Measurements from ENCODE around the gene ADAMTSL5. TPM values are rescaled to one million over a fixed set of nuclear protein-coding genes. Genes with fewer than 3 reads are reported as not detected.

The ADAMTSL5 gene
- total and polyA plus RNA-seq, 2 donors (not counting 1 experiment from before 2014, with no cell fraction given) = 3.1 to 4.7 TPM

GRCh38 chr19:1471010-1471514 is 41.8 kb downstream of the ADAMTSL5 start:
- peaks cover 50% of the 10 kb centered on the region for H3K27me3 ChIP-seq (ENCODE audit: control insufficient read depth, insufficient read depth, low read length)
- DNase-seq (ENCODE audit: low read depth in 2 of 2) = no peak
- TF ChIP-seq, protein P1, sequence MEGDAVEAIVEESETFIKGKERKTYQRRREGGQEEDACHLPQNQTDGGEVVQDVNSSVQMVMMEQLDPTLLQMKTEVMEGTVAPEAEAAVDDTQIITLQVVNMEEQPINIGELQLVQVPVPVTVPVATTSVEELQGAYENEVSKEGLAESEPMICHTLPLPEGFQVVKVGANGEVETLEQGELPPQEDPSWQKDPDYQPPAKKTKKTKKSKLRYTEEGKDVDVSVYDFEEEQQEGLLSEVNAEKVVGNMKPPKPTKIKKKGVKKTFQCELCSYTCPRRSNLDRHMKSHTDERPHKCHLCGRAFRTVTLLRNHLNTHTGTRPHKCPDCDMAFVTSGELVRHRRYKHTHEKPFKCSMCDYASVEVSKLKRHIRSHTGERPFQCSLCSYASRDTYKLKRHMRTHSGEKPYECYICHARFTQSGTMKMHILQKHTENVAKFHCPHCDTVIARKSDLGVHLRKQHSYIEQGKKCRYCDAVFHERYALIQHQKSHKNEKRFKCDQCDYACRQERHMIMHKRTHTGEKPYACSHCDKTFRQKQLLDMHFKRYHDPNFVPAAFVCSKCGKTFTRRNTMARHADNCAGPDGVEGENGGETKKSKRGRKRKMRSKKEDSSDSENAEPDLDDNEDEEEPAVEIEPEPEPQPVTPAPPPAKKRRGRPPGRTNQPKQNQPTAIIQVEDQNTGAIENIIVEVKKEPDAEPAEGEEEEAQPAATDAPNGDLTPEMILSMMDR (conservative IDR thresholded peaks at IDR 0.05 in 1 of 2, IDR thresholded peaks at IDR 0.05 in 1 of 2; ENCODE audit: low read depth in 1 of 2, low read length in 2 of 2) = no peak
- TF ChIP-seq EZH2 (IDR thresholded peaks at IDR 0.05; ENCODE audit: low read length, missing control alignments) = peak; percentile 25

DNA sequence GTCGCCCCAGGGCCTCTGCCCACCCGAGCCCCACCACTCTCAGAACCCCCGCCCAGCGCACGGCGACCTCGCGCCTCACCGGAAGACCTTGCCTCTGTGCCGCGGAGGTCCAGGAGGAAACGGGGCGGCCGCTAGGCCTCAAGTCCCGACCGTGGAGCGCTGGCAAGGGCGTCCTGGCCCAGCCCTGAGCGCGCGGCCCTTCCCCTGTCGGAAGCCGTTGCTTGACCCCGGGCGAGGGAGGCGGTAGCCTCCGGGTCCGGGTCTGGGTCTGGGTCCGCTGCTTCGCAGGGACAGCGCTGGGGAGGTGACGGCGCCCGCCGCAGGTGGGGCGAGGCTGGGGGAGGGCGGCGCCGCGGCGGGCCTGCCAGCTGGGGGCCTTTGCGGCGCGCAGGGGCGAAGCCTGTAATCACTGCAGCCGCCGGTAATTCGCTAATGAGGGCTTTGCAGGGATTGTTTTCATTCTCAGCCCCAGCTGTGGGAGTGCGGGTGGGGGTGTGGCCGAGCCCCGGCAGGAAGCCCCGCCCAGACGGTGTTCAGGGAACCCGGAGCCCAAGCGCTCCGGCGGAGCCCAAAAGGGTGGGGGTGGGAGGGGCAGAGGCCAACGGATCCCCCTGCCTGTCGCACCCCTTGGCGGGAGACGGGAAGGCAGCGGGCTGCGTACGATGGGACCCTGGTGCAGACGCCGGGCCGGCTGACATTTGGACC is 42.4 kb downstream of the ADAMTSL5 start:
- no peak for DNase-seq (ENCODE audit: low read depth in 2 of 2)
- H3K79me2 ChIP-seq (ENCODE audit: control insufficient read depth, insufficient read depth, low read length) = no peaks in the 10 kb centered on the region
- peak overlapping the region; percentile 48 for H3K4me2 ChIP-seq (ENCODE audit: extremely low read depth, insufficient read depth, low read length)
- H3K9me3 ChIP-seq (ENCODE audit: control insufficient read depth, insufficient read depth, low read depth, low read length) = no peaks in the 10 kb centered on the region
- peak; percentile 68 for TF ChIP-seq EZH2 (IDR thresholded peaks at IDR 0.05; ENCODE audit: low read length, missing control alignments)
- TF ChIP-seq, protein P1 (conservative IDR thresholded peaks at IDR 0.05 in 1 of 2, IDR thresholded peaks at IDR 0.05 in 1 of 2; ENCODE audit: low read depth in 1 of 2, low read length in 2 of 2) = no peak
- H3K4me1 ChIP-seq (ENCODE audit: control insufficient read depth, extremely low read depth, insufficient read depth, low read length) = peaks cover 3% of the 10 kb centered on the region
- no peak overlapping the region for H3K9ac ChIP-seq (ENCODE audit: insufficient read depth, low read length)
- no peaks in the 10 kb centered on the region for H4K20me1 ChIP-seq (ENCODE audit: control insufficient read depth, extremely low read depth, insufficient read depth, low read length)
- H3K27me3 ChIP-seq (ENCODE audit: control insufficient read depth, insufficient read depth, low read length) = peaks cover 50% of the 10 kb centered on the region
- H3K4me3 ChIP-seq (replicated peaks in 1 of 4; ENCODE audit: control extremely low read depth in 1 of 4, insufficient read depth in 1 of 4, low read depth in 3 of 4, low read length in 4 of 4) = peak overlapping the region in 1 of 4 experiments; percentile 47
- no peak overlapping the region for H2AFZ ChIP-seq (ENCODE audit: low read length)
- H3K36me3 ChIP-seq (ENCODE audit: control insufficient read depth, insufficient read depth, low read length) = no peaks in the 10 kb centered on the region
- H3K27ac ChIP-seq (ENCODE audit: insufficient read depth, low read length) = no peak overlapping the region

More at GRCh38 chr19:1471010-1471514, 41.8 kb downstream of the ADAMTSL5 start:
- Histone ChIP-seq H3K9me3 (ENCODE audit: control insufficient read depth, insufficient read depth, low read depth, low read length) (no peaks in the 10 kb centered on the region), H3K9ac (ENCODE audit: insufficient read depth, low read length) (no peak overlapping the region), H3K4me3 (replicated peaks in 1 of 4; ENCODE audit: control extremely low read depth in 1 of 4, insufficient read depth in 1 of 4, low read depth in 3 of 4, low read length in 4 of 4) (no peak overlapping the region), H3K4me1 (ENCODE audit: control insufficient read depth, extremely low read depth, insufficient read depth, low read length) (peaks cover 3% of the 10 kb centered on the region), H4K20me1 (ENCODE audit: control insufficient read depth, extremely low read depth, insufficient read depth, low read length) (no peaks in the 10 kb centered on the region), H3K79me2 (ENCODE audit: control insufficient read depth, insufficient read depth, low read length) (no peaks in the 10 kb centered on the region), H2AFZ (ENCODE audit: low read length) (no peak overlapping the region), H3K4me2 (ENCODE audit: extremely low read depth, insufficient read depth, low read length) (peak overlapping the region; percentile 48), H3K27ac (ENCODE audit: insufficient read depth, low read length) (no peak overlapping the region), H3K36me3 (ENCODE audit: control insufficient read depth, insufficient read depth, low read length) (no peaks in the 10 kb centered on the region)

- DNase-seq (ENCODE audit: low read depth in 2 of 2) = no peak
- Histone ChIP-seq H3K36me3 (ENCODE audit: control insufficient read depth, insufficient read depth, low read length) (no peaks in the 10 kb centered on the region), H3K4me3 (replicated peaks in 1 of 4; ENCODE audit: control extremely low read depth in 1 of 4, insufficient read depth in 1 of 4, low read depth in 3 of 4, low read length in 4 of 4) (peak overlapping the region in 1 of 4 experiments; percentile 47), H3K27me3 (ENCODE audit: control insufficient read depth, insufficient read depth, low read length) (peaks cover 50% of the 10 kb centered on the region), H3K9me3 (ENCODE audit: control insufficient read depth, insufficient read depth, low read depth, low read length) (no peaks in the 10 kb centered on the region), H3K27ac (ENCODE audit: insufficient read depth, low read length) (no peak overlapping the region), H3K9ac (ENCODE audit: insufficient read depth, low read length) (no peak overlapping the region), H3K4me2 (ENCODE audit: extremely low read depth, insufficient read depth, low read length) (peak overlapping the region; percentile 44), H2AFZ (ENCODE audit: low read length) (no peak overlapping the region), H4K20me1 (ENCODE audit: control insufficient read depth, extremely low read depth, insufficient read depth, low read length) (no peaks in the 10 kb centered on the region), H3K4me1 (ENCODE audit: control insufficient read depth, extremely low read depth, insufficient read depth, low read length) (peaks cover 3% of the 10 kb centered on the region), H3K79me2 (ENCODE audit: control insufficient read depth, insufficient read depth, low read length) (no peaks in the 10 kb centered on the region)
- TF ChIP-seq, protein P1 (conservative IDR thresholded peaks at IDR 0.05 in 1 of 2, IDR thresholded peaks at IDR 0.05 in 1 of 2; ENCODE audit: low read depth in 1 of 2, low read length in 2 of 2) = no peak
- peak; percentile 89 for TF ChIP-seq EZH2 (IDR thresholded peaks at IDR 0.05; ENCODE audit: low read length, missing control alignments)
Observed at GRCh38 chr19:1470055-1470304, 42.8 kb downstream of the ADAMTSL5 start.

Data from fibroblast of lung (primary cell).